Stomach (tissue), 9 donors: ENCODE results near the gene GCGR. TPM values are rescaled to one million over a fixed set of nuclear protein-coding genes. Genes with fewer than 3 reads are reported as not detected.

Source experiments
- DNase-seq, 2 donors: peaks; one replicate each; pipeline versions ENCODE4 v3.0.0 to v3.0.0-alpha.2; 2013 to 2019
- H3K27ac ChIP-seq, 5 donors: fragments of 200-600 bp in 4 of 5; sonication (generic) in 4 of 5; one replicate each; pipeline ENCODE4 v1.5.1; 2013 to 2019; ENCODE audit warnings: mild to moderate bottlenecking in 1 of 5, moderate library complexity in 1 of 5
- H3K27me3 ChIP-seq, 3 donors: fragments of 200-600 bp; sonication (generic); one replicate each; pipeline ENCODE4 v1.5.1; 2017 to 2019; ENCODE audit warnings: mixed run types in 1 of 3
- H3K36me3 ChIP-seq, 4 donors: fragments of 200-600 bp; sonication (generic); 1 replicate in 3 of 4; 2 replicates in 1 of 4; pipeline ENCODE4 v1.5.1; 2016 to 2019
- H3K4me1 ChIP-seq, 4 donors: fragments of 200-600 bp; sonication (generic); one replicate each; pipeline ENCODE4 v1.5.1; 2016 to 2019
- H3K4me3 ChIP-seq, 4 donors: fragments of 200-600 bp; sonication (generic) in 3 of 4; one replicate each; pipeline ENCODE4 v1.5.1; 2016 to 2019; ENCODE audit warnings: mild to moderate bottlenecking in 1 of 4
- H3K9me3 ChIP-seq, 4 donors: fragments of 200-600 bp; sonication (generic); one replicate each; pipeline ENCODE4 v1.5.1; 2016 to 2019
- EP300 ChIP-seq: sonication (generic); formaldehyde crosslinking; IDR thresholded peaks from one replicate; pipeline ENCODE4 v1.6.1; 2017; ENCODE audit warnings: antibody characterized with exemption
- POLR2A ChIP-seq, 4 donors: fragments of 450-650 bp; IDR thresholded peaks; one replicate each; pipeline ENCODE4 v1.6.1; 2016; ENCODE audit warnings: antibody characterized with exemption in 4 of 4, control low read depth in 2 of 4, mild to moderate bottlenecking in 1 of 4, moderate library complexity in 1 of 4
- POLR2AphosphoS5 ChIP-seq, 3 donors: sonication (generic); formaldehyde crosslinking; IDR thresholded peaks; one replicate each; pipeline ENCODE4 v1.6.1; 2016; ENCODE audit warnings: antibody characterized with exemption in 3 of 3
- WGBS, 5 donors: extraction: QIAGEN DNeasy Blood & Tissue Kit in 3 of 5; methylation state at CpG; one replicate each; pipeline versions ENCODE4 v1.1.5 to v1.1.7; 2013 to 2018; 5-methylcytosine and 5-hydroxymethylcytosine counted together
- intact Hi-C: fragments of 100-400 bp; cut with DNase I; formaldehyde crosslinking; loops from one replicate; pipeline ENCODE4 v1.15.1; 2023; ENCODE audit warnings: low total_unique reads
- polyA plus RNA-seq, 3 donors: library from polyadenylated mRNA; stranded (reverse); fragments of 200-250 nt; gene quantifications; one replicate each; pipeline ENCODE4 v1.2.3, GENCODE V29; 2013
- total RNA-seq, 5 donors: library from RNA; depleted of rRNA; stranded (reverse); fragments of >200 nt; gene quantifications; one replicate each; pipeline versions ENCODE4 v1.1.0 to v1.2.3, GENCODE V29; 2014 to 2016
- TF ChIP-seq, protein P1 (sequence below), 7 experiments: fragments of 450-650 bp in 4 of 7; fragments of 200-600 bp in 3 of 7; sonication (generic) in 3 of 7; IDR thresholded peaks; one replicate each; pipeline ENCODE4 v1.5.1; 2016 to 2019; ENCODE audit warnings: antibody characterized with exemption in 7 of 7, control low read depth in 2 of 7, mild to moderate bottlenecking in 1 of 7
- donor health status: healthy with polysubstance abuse.
- donor health status: Bipolar disorder and iron deficiency.
- donor health status: healthy.

Gene GCGR
- total and polyA plus RNA-seq, 8 donors, result 0.38 to 0.55 TPM; not detected in 6

- intact Hi-C loops, result no loop called here
- Histone ChIP-seq H3K9me3 (no peaks in the 10 kb centered on the region), H3K4me1 (peaks cover 31 to 63% (median 61%) of the 10 kb centered on the region in 4 donors), H3K27me3 (no peaks in the 10 kb centered on the region), H3K27ac (peak overlapping the region in 4 of 5 donors; percentile 29 to 64 (median 46)), H3K4me3 (peak overlapping the region in 1 of 4 donors; percentile 13), H3K36me3 (peaks cover 72 to 91% (median 89%) of the 10 kb centered on the region in 4 donors)
- 39 to 61% (median 46%) methylated on average over 23 to 29 of the region's 29 CpGs for WGBS, 5 donors
- peak in 1 of 2 donors; percentile 81 for DNase-seq
- TF ChIP-seq POLR2A (IDR thresholded peaks at IDR 0.05) (no peak), POLR2AphosphoS5 (IDR thresholded peaks at IDR 0.05) (peak in 1 of 3 donors; percentile 69)
- TF ChIP-seq, protein P1, sequence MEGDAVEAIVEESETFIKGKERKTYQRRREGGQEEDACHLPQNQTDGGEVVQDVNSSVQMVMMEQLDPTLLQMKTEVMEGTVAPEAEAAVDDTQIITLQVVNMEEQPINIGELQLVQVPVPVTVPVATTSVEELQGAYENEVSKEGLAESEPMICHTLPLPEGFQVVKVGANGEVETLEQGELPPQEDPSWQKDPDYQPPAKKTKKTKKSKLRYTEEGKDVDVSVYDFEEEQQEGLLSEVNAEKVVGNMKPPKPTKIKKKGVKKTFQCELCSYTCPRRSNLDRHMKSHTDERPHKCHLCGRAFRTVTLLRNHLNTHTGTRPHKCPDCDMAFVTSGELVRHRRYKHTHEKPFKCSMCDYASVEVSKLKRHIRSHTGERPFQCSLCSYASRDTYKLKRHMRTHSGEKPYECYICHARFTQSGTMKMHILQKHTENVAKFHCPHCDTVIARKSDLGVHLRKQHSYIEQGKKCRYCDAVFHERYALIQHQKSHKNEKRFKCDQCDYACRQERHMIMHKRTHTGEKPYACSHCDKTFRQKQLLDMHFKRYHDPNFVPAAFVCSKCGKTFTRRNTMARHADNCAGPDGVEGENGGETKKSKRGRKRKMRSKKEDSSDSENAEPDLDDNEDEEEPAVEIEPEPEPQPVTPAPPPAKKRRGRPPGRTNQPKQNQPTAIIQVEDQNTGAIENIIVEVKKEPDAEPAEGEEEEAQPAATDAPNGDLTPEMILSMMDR (IDR thresholded peaks at IDR 0.05), result peak in 3 of 7 experiments; percentile 15 to 46 (median 17)
These were observed 51.2 kb downstream of the GCGR start for GRCh38 chr17:81854974-81855774.

DNA sequence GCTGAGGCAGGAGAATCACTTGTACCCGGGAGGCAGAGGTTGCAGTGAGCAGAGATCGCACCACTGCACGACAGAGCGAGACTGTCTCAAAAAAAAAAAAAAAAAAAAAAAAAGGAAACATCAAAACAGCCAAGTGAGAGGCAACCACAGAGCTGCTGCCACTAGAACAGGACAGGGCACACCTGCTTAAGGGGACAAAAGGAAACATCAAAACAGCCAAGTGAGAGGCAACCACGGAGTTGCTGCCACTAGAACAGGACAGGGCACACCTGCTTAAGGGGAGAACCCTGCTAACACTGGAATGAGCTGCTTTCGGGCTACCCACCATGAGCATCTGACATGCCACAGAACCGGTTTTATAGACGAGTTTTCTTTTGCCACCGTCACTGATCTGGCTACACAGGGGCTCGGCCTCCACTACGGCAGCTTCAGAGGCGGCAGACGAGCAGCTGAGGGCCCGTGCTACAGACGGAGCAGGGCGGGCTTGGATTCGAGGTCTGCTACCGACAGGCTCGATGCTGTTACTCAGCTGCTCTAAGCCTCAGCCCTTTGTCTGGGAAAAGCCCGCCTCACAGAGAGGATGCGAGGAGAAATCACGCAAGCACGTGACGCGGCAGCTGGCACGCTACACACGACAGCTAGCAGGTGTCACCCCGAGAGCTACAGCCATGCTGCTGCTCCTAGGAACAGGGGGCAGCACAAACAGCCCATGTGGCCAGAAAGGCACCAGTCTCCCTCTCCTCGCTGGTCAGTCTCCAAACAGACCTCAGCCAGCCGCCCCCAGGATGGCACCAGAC lies 54.4 kb downstream of the GCGR start:
- Histone ChIP-seq H3K4me3 (peak overlapping the region; percentile 98 to 100 (median 98)), H3K27me3 (no peaks in the 10 kb centered on the region), H3K27ac (peak overlapping the region in 4 of 5 donors; percentile 92 to 99 (median 98)), H3K9me3 (no peaks in the 10 kb centered on the region), H3K4me1 (peaks cover 50 to 85% (median 80%) of the 10 kb centered on the region in 4 donors), H3K36me3 (peaks cover 43 to 63% (median 60%) of the 10 kb centered on the region in 4 donors)
- DNase-seq, result no peak
- TF ChIP-seq, protein P1 (IDR thresholded peaks at IDR 0.05), result no peak
- TF ChIP-seq POLR2AphosphoS5 (IDR thresholded peaks at IDR 0.05) (no peak), POLR2A (IDR thresholded peaks at IDR 0.05) (no peak), EP300 (no peak)
- intact Hi-C loops, result no loop called here
- WGBS, 5 donors, result 32 to 66% (median 48%) methylated on average over 17 to 30 of the region's 30 CpGs

DNA sequence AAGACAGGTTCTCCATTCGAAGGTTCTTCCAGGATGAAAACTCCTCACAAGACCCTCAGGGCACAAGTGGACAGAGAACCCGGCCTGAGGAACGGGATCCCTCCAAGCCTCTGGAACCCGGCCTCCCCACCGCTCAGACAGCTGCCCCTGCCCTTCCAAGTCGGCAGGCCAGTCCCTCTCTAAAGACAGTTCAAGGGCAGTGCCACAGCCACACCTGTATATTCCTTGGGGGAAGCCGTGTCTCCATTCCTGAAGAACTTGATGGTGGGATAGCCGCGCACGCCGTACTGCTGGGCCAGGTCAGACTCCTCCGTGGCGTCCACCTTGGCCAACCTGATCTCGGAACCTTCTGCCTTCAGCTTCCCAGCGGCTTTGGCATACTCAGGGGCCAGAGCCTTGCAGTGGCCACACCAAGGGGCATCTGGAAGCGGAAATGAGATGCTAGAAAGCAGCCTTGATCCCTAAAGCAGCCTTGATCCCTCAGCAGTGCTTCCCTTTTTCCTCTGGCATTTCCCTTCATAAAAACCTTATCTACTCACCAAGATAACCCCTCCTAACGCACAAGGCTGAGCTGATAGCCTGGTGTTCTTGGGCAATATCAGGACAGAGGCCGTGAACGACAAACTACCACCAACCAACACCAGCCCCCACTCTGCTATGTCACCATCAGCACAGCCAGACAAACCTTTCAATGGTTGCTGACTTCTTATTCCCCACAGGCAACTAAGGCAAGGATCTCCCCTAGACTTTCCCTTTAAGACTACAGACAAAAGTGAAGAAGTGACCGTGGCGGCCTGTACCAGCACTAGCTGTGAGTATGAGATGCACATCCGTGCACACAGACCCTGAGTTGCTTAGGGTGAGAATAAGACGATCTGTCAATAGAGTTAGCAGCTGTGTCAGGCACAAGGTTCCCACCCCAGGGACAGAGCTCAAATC lies 55.3 kb downstream of the GCGR start:
- intact Hi-C loops, result no loop called here
- TF ChIP-seq POLR2A (IDR thresholded peaks at IDR 0.05), result no peak
- TF ChIP-seq EP300, result no peak
- TF ChIP-seq, protein P1 (IDR thresholded peaks at IDR 0.05), result no peak
- no peak for TF ChIP-seq POLR2AphosphoS5 (IDR thresholded peaks at IDR 0.05)
- H3K36me3 ChIP-seq, result peaks cover 34 to 59% (median 52%) of the 10 kb centered on the region in 4 donors
- peak overlapping the region; percentile 92 to 99 (median 99) for H3K27ac ChIP-seq
- no peaks in the 10 kb centered on the region for H3K27me3 ChIP-seq
- H3K4me3 ChIP-seq, result peak overlapping the region; percentile 98 to 100 (median 98)
- H3K4me1 ChIP-seq, result peaks cover 50 to 88% (median 85%) of the 10 kb centered on the region in 4 donors
- WGBS, 5 donors, result 22 to 51% (median 33%) methylated on average over 21 to 23 of the region's 23 CpGs
- DNase-seq, result peak in 1 of 2 donors; percentile 38
- H3K9me3 ChIP-seq, result no peaks in the 10 kb centered on the region
